Heart left ventricle (tissue), 13 donors: Measurements from ENCODE around the gene FSD2.

ENCODE experiments used
- CTCF ChIP-seq, 12 donors: fragments of 200-600 bp; sonication (generic) in 4 of 12; IDR thresholded peaks; one replicate each; pipeline versions ENCODE4 v1.5.0 to v1.8.0; 2018 to 2022; ENCODE audit warnings: antibody characterized with exemption in 12 of 12, mild to moderate bottlenecking in 5 of 12
- POLR2A ChIP-seq, 2 donors: fragments of 450-650 bp; IDR thresholded peaks; one replicate each; pipeline ENCODE4 v1.6.1; 2017; ENCODE audit warnings: antibody characterized with exemption in 2 of 2, mild to moderate bottlenecking in 2 of 2, moderate library complexity in 2 of 2
- donor health status: ischemic (EF 13 %, LVEDD 7.1; RV severe dilation, severe dysfunction).
- donor health status: DM: no; HTN: yes; CAD: no.
- donor health status: DM: no; HTN: no; CAD: no.
- donor health status: ischemic (EF 25% LVEDD 6.9; RV normal size, moderate dysfunction).
- donor health status: ischemic (EF 25% LVEDD 5.7; RV mildly dilated, moderate dysfunction).
- donor health status: ischemic (EF 35%, LVEDD 5.7; RV mildly dilated, moderate dysfunction).
- donor health status: nonischemic (EF 11% LVEDD 7.7; RV severe dilation, severe dysfunction).
- donor health status: DM: yes; HTN: yes; CAD: no.
- donor health status: PGD.
- donor health status: ischemic (EF 29% LVEDD 5.4; RV normal size, mild dysfunction).
- donor health status: nonischemic (EF 23%, LVEDD 6.1; RV moderate dilation, normal function).

GRCh38 chr15:82767163-82767829 is 38.6 kb downstream of the FSD2 start:
- TF ChIP-seq CTCF (IDR thresholded peaks at IDR 0.05) (no peak), POLR2A (IDR thresholded peaks at IDR 0.05) (no peak)
